Parathyroid adenoma (tissue), 2 donors: ENCODE measurements around the gene RSPH6A.

Source experiments
- H2AFZ ChIP-seq: fragments of 300-600 bp; sonication (generic); one replicate; pipeline ENCODE4 v1.7.0; 2017; ENCODE audit warnings: antibody characterized with exemption, mild to moderate bottlenecking
- H3K27ac ChIP-seq: fragments of 300-600 bp; sonication (generic); one replicate; pipeline ENCODE4 v1.7.0; 2017
- H3K27me3 ChIP-seq: fragments of 300-600 bp; sonication (generic); one replicate; pipeline ENCODE4 v1.7.0; 2017; ENCODE audit warnings: low read length; ENCODE audit not compliant: control insufficient read depth, insufficient read depth
- H3K36me3 ChIP-seq: fragments of 300-600 bp; sonication (generic); one replicate; pipeline ENCODE4 v1.7.0; 2017; ENCODE audit warnings: low read length; ENCODE audit not compliant: control insufficient read depth, insufficient read depth
- H3K4me1 ChIP-seq: fragments of 300-600 bp; sonication (generic); one replicate; pipeline ENCODE4 v1.7.0; 2017; ENCODE audit warnings: control low read depth
- H3K4me2 ChIP-seq: fragments of 300-600 bp; sonication (generic); one replicate; pipeline ENCODE4 v1.7.0; 2017; ENCODE audit warnings: low read length
- H3K4me3 ChIP-seq: fragments of 300-600 bp; sonication (generic); one replicate; pipeline ENCODE4 v1.7.0; 2017; ENCODE audit warnings: low read depth, low read length
- H3K79me2 ChIP-seq: fragments of 300-600 bp; sonication (generic); one replicate; pipeline ENCODE4 v1.7.0; 2017; ENCODE audit warnings: control low read depth
- H3K9ac ChIP-seq: fragments of 300-600 bp; sonication (generic); one replicate; pipeline ENCODE4 v1.7.0; 2017; ENCODE audit warnings: mild to moderate bottlenecking
- H3K9me3 ChIP-seq: fragments of 300-600 bp; sonication (generic); one replicate; pipeline ENCODE4 v1.7.0; 2017; ENCODE audit warnings: low read length; ENCODE audit not compliant: control insufficient read depth
- CTCF ChIP-seq: fragments of 300-600 bp; sonication (generic); IDR thresholded peaks from one replicate; pipeline ENCODE4 v1.7.0; 2017; ENCODE audit warnings: antibody characterized with exemption, mild to moderate bottlenecking
- donor health status: primary hyperparathyroidism.

Gene RSPH6A

GRCh38 chr19:45825917-45826893, 11.1 kb upstream of the RSPH6A start:
- H3K27ac ChIP-seq, result no peak overlapping the region
- H3K36me3 ChIP-seq, result no peaks in the 10 kb centered on the region
- H3K9me3 ChIP-seq, result no peaks in the 10 kb centered on the region
- H3K4me3 ChIP-seq, result no peak overlapping the region
- no peak overlapping the region for H3K4me2 ChIP-seq
- no peaks in the 10 kb centered on the region for H3K79me2 ChIP-seq
- H3K4me1 ChIP-seq, result peaks cover 11% of the 10 kb centered on the region
- TF ChIP-seq CTCF, result no peak
- H2AFZ ChIP-seq, result no peak overlapping the region
- H3K9ac ChIP-seq, result no peak overlapping the region
- no peaks in the 10 kb centered on the region for H3K27me3 ChIP-seq

- no peak for TF ChIP-seq CTCF
- Histone ChIP-seq H3K4me3 (no peak overlapping the region), H2AFZ (no peak overlapping the region), H3K9me3 (no peaks in the 10 kb centered on the region), H3K4me1 (peaks cover 11% of the 10 kb centered on the region), H3K27ac (no peak overlapping the region), H3K36me3 (no peaks in the 10 kb centered on the region), H3K9ac (no peak overlapping the region), H3K27me3 (no peaks in the 10 kb centered on the region), H3K4me2 (no peak overlapping the region), H3K79me2 (no peaks in the 10 kb centered on the region)
Measured at GRCh38 chr19:45825263-45825605, 10.1 kb upstream of the RSPH6A start.

GRCh38 chr19:45824531-45825262, 9.6 kb upstream of the RSPH6A start:
- Histone ChIP-seq H2AFZ (no peak overlapping the region), H3K9ac (no peak overlapping the region), H3K4me1 (peaks cover 11% of the 10 kb centered on the region), H3K79me2 (no peaks in the 10 kb centered on the region), H3K27me3 (no peaks in the 10 kb centered on the region), H3K9me3 (no peaks in the 10 kb centered on the region), H3K27ac (no peak overlapping the region), H3K36me3 (no peaks in the 10 kb centered on the region), H3K4me3 (no peak overlapping the region), H3K4me2 (no peak overlapping the region)
- no peak for TF ChIP-seq CTCF

GRCh38 chr19:45824041-45824471, 8.9 kb upstream of the RSPH6A start:
- Histone ChIP-seq H3K79me2 (no peaks in the 10 kb centered on the region), H3K9me3 (no peaks in the 10 kb centered on the region), H3K36me3 (no peaks in the 10 kb centered on the region), H3K27ac (no peak overlapping the region), H3K27me3 (no peaks in the 10 kb centered on the region), H3K4me1 (peaks cover 11% of the 10 kb centered on the region), H2AFZ (no peak overlapping the region), H3K4me3 (no peak overlapping the region), H3K4me2 (no peak overlapping the region), H3K9ac (no peak overlapping the region)
- TF ChIP-seq CTCF, result no peak
